GM21360 (cell line): ENCODE results near the gene RBM20.
A peak's percentile ranks its signal among the peaks of the same experiment; 100 is the strongest.

ENCODE experiments used
- ATAC-seq: cut with Tn5 transposase; IDR thresholded peaks from one replicate; pipeline ENCODE4 v1.9.1; 2021; ENCODE audit warnings: mild to moderate bottlenecking, moderate library complexity; ENCODE audit not compliant: unreplicated experiment

The RBM20 gene

GRCh38 chr10:110863956-110864355 is 219.8 kb downstream of the RBM20 start:
- no peak for ATAC-seq

GRCh38 chr10:110864662-110865140 is 220.6 kb downstream of the RBM20 start:
- ATAC-seq, result peak; percentile 53

- no peak for ATAC-seq
Observed at GRCh38 chr10:110865186-110865808, 221.2 kb downstream of the RBM20 start.

- no peak for ATAC-seq
Observed at GRCh38 chr10:110865809-110866482, 221.8 kb downstream of the RBM20 start.

- peak; percentile 25 for ATAC-seq
Observed at GRCh38 chr10:110867011-110867806, 223.1 kb downstream of the RBM20 start.

- ATAC-seq, result no peak
Observed at GRCh38 chr10:110867807-110868465, 223.8 kb downstream of the RBM20 start.

GRCh38 chr10:110868981-110869380 is 224.8 kb downstream of the RBM20 start:
- no peak for ATAC-seq

- ATAC-seq, result no peak
Observed at GRCh38 chr10:110870823-110871297, 226.7 kb downstream of the RBM20 start.

- ATAC-seq, result peak; percentile 69
Observed at GRCh38 chr10:110871298-110872084, 227.4 kb downstream of the RBM20 start, which contains the start of gene PDCD4. Gene PDCD4, plus strand, starts transcription at chr10:110871928. Its CDS starts 4,100 bp downstream, at chr10:110876028.

GRCh38 chr10:110872145-110872983 is 228.2 kb downstream of the RBM20 start:
- peak; percentile 36 for ATAC-seq

GRCh38 chr10:110872984-110873923 is 229.1 kb downstream of the RBM20 start:
- ATAC-seq, result no peak

- ATAC-seq, result no peak
Observed at GRCh38 chr10:110873951-110874350, 229.8 kb downstream of the RBM20 start.

GRCh38 chr10:110876000-110876399 is 231.9 kb downstream of the RBM20 start:
- ATAC-seq, result no peak

GRCh38 chr10:110876788-110877187 is 232.7 kb downstream of the RBM20 start:
- ATAC-seq, result no peak

GRCh38 chr10:110880012-110880411 is 235.9 kb downstream of the RBM20 start:
- ATAC-seq, result no peak

GRCh38 chr10:110881247-110881646 is 237.1 kb downstream of the RBM20 start:
- ATAC-seq, result no peak

GRCh38 chr10:110881905-110882304 is 237.8 kb downstream of the RBM20 start:
- ATAC-seq, result no peak

- no peak for ATAC-seq
Observed at GRCh38 chr10:110883924-110884323, 239.8 kb downstream of the RBM20 start.
